22Rv1 (cell line): Measurements from ENCODE around the gene UNC13B.

Source experiments
- CTCF ChIP-seq: fragments of 450-650 bp; IDR thresholded peaks from 2 replicates; pipeline ENCODE4 v1.5.1; 2017; ENCODE audit warnings: mild to moderate bottlenecking
- ZFX ChIP-seq: fragments of 450-650 bp; IDR thresholded peaks from 2 replicates; pipeline ENCODE4 v1.6.1; 2017; ENCODE audit warnings: antibody characterized with exemption, borderline replicate concordance

DNA sequence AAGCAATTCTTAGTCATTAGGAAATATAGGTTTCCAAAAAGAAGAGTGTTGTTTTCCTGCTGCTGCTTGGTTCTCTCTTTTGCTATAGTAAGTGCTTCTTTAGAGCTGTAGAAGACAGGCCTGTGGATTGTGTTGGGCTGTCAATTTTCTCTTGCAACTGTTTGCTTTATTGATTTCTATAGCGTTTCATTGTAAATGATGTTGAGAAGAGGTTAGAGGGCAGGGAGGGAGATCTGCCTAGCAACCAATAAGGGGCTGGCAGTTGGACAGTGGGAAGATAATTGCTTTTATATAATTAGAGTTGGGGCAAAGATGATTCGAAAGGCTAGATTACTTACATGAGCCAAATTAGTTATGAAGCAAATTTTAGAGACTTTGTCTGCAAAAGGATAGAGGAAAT, 11.1 kb downstream of the UNC13B start:
- TF ChIP-seq CTCF: no peak
- no peak for TF ChIP-seq ZFX
